Breast epithelium (tissue), 4 donors: Measurements from ENCODE around the gene FOXD1. TPM values are rescaled to one million over a fixed set of nuclear protein-coding genes. Genes with fewer than 3 reads are reported as not detected.

Experiments
- DNase-seq, 2 donors: peaks; one replicate each; pipeline ENCODE4 v3.0.0-alpha.2; 2019; ENCODE audit warnings: low spot score in 2 of 2
- H3K27ac ChIP-seq, 2 donors: fragments of 200-600 bp; sonication (generic) in 1 of 2; one replicate each; pipeline ENCODE4 v1.5.1; 2016 to 2019; ENCODE audit warnings: mild to moderate bottlenecking in 1 of 2
- H3K27me3 ChIP-seq, 2 donors: fragments of 200-600 bp; sonication (generic) in 1 of 2; one replicate each; pipeline versions ENCODE4 v1.5.1 to v1.6.0; 2017 to 2019; ENCODE audit warnings: control low read depth in 1 of 2, mild to moderate bottlenecking in 1 of 2
- H3K36me3 ChIP-seq: fragments of 200-600 bp; one replicate; pipeline ENCODE4 v1.5.1; 2019
- H3K4me1 ChIP-seq, 2 donors: fragments of 200-600 bp; sonication (generic); one replicate each; pipeline ENCODE4 v1.5.1; 2016 to 2019; ENCODE audit warnings: control low read depth in 1 of 2
- H3K4me3 ChIP-seq, 3 donors: fragments of 200-600 bp; sonication (generic); 1 replicate in 2 of 3; 2 replicates in 1 of 3; pipeline ENCODE4 v1.5.1; 2016 to 2019; ENCODE audit warnings: mild to moderate bottlenecking in 3 of 3, moderate library complexity in 2 of 3
- H3K9me3 ChIP-seq, 2 donors: fragments of 200-600 bp; sonication (generic) in 1 of 2; one replicate each; pipeline ENCODE4 v1.5.1; 2016 to 2019; ENCODE audit warnings: control low read depth in 1 of 2
- POLR2A ChIP-seq: fragments of 450-650 bp; IDR thresholded peaks from one replicate; pipeline ENCODE4 v1.6.1; 2016; ENCODE audit warnings: antibody characterized with exemption, mild to moderate bottlenecking, moderate library complexity
- POLR2AphosphoS5 ChIP-seq, 3 donors: sonication (generic); formaldehyde crosslinking; IDR thresholded peaks; one replicate each; pipeline ENCODE4 v1.6.1; 2017; ENCODE audit warnings: antibody characterized with exemption in 3 of 3
- intact Hi-C: fragments of 100-400 bp; cut with DNase I; formaldehyde crosslinking; loops from one replicate; pipeline ENCODE4 v1.15.1; 2023; ENCODE audit warnings: low total_unique reads
- total RNA-seq, 3 donors: library from RNA; depleted of rRNA; stranded (reverse); fragments of >200 nt; gene quantifications; one replicate each; pipeline ENCODE4 v1.1.0, GENCODE V29; 2016
- TF ChIP-seq, protein P1 (sequence below), 3 donors: fragments of 450-650 bp; IDR thresholded peaks; one replicate each; pipeline ENCODE4 v1.5.1; 2016 to 2017; ENCODE audit warnings: antibody characterized with exemption in 3 of 3, mild to moderate bottlenecking in 3 of 3, moderate library complexity in 3 of 3

Gene FOXD1
- total RNA-seq, 3 donors from 2014 or later: 0.29 to 0.32 TPM; not detected in 1

- Histone ChIP-seq H3K9me3 (no peaks in the 10 kb centered on the region), H3K4me3 (no peak overlapping the region), H3K36me3 (no peaks in the 10 kb centered on the region), H3K27ac (no peak overlapping the region), H3K27me3 (no peaks in the 10 kb centered on the region), H3K4me1 (no peaks in the 10 kb centered on the region)
- TF ChIP-seq, protein P1, sequence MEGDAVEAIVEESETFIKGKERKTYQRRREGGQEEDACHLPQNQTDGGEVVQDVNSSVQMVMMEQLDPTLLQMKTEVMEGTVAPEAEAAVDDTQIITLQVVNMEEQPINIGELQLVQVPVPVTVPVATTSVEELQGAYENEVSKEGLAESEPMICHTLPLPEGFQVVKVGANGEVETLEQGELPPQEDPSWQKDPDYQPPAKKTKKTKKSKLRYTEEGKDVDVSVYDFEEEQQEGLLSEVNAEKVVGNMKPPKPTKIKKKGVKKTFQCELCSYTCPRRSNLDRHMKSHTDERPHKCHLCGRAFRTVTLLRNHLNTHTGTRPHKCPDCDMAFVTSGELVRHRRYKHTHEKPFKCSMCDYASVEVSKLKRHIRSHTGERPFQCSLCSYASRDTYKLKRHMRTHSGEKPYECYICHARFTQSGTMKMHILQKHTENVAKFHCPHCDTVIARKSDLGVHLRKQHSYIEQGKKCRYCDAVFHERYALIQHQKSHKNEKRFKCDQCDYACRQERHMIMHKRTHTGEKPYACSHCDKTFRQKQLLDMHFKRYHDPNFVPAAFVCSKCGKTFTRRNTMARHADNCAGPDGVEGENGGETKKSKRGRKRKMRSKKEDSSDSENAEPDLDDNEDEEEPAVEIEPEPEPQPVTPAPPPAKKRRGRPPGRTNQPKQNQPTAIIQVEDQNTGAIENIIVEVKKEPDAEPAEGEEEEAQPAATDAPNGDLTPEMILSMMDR (IDR thresholded peaks at IDR 0.05): no peak
- no peak for TF ChIP-seq POLR2A
- no peak for DNase-seq
- intact Hi-C loops: no loop called here
These were observed 37.7 kb upstream of the FOXD1 start for GRCh38 chr5:73486119-73486899.

GRCh38 chr5:73485715-73486114, 37.1 kb upstream of the FOXD1 start:
- no peaks in the 10 kb centered on the region for H3K9me3 ChIP-seq
- intact Hi-C loops: no loop called here
- H3K27ac ChIP-seq: no peak overlapping the region
- no peaks in the 10 kb centered on the region for H3K4me1 ChIP-seq
- TF ChIP-seq POLR2A: no peak
- TF ChIP-seq, protein P1 (IDR thresholded peaks at IDR 0.05): no peak
- no peak for TF ChIP-seq POLR2AphosphoS5 (IDR thresholded peaks at IDR 0.05)
- no peak overlapping the region for H3K4me3 ChIP-seq
- DNase-seq: no peak
- H3K36me3 ChIP-seq: no peaks in the 10 kb centered on the region
- no peaks in the 10 kb centered on the region for H3K27me3 ChIP-seq

DNA sequence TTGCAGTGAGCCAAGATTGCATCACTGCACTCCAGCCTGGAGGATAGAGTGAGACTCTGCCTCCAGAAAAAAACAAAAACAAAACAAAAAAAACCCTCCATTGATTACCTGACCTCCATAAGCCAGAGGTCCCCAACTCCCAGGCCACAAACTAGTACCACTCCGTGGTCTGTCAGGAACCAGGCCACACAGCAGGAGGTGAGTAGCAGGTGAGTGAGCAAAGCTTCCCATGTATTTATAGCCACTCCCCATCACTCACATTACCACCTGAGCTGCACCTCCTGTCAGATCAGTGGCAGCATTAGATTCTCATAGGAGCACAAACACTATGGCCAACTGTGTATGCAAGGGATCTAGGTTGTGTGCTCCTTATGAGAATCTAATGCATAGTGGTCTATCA, 35.9 kb upstream of the FOXD1 start:
- no peaks in the 10 kb centered on the region for H3K36me3 ChIP-seq
- no peak overlapping the region for H3K27ac ChIP-seq
- intact Hi-C loops: no loop called here
- no peaks in the 10 kb centered on the region for H3K4me1 ChIP-seq
- TF ChIP-seq POLR2A: no peak
- no peak for TF ChIP-seq POLR2AphosphoS5 (IDR thresholded peaks at IDR 0.05)
- TF ChIP-seq, protein P1 (IDR thresholded peaks at IDR 0.05): no peak
- no peak overlapping the region for H3K4me3 ChIP-seq
- no peak for DNase-seq
- no peaks in the 10 kb centered on the region for H3K9me3 ChIP-seq
- no peaks in the 10 kb centered on the region for H3K27me3 ChIP-seq

- H3K27me3 ChIP-seq: no peaks in the 10 kb centered on the region
- intact Hi-C loops: no loop called here
- no peak for DNase-seq
- no peaks in the 10 kb centered on the region for H3K4me1 ChIP-seq
- no peaks in the 10 kb centered on the region for H3K9me3 ChIP-seq
- no peak overlapping the region for H3K27ac ChIP-seq
- H3K36me3 ChIP-seq: no peaks in the 10 kb centered on the region
- H3K4me3 ChIP-seq: no peak overlapping the region
- TF ChIP-seq, protein P1 (IDR thresholded peaks at IDR 0.05): no peak
- no peak for TF ChIP-seq POLR2AphosphoS5 (IDR thresholded peaks at IDR 0.05)
- TF ChIP-seq POLR2A: no peak
These were observed 35.1 kb upstream of the FOXD1 start for GRCh38 chr5:73483676-73484075.

- Histone ChIP-seq H3K4me1 (no peaks in the 10 kb centered on the region), H3K36me3 (no peaks in the 10 kb centered on the region), H3K4me3 (no peak overlapping the region), H3K27me3 (no peaks in the 10 kb centered on the region), H3K27ac (no peak overlapping the region), H3K9me3 (no peaks in the 10 kb centered on the region)
- intact Hi-C loops: no loop called here
- no peak for TF ChIP-seq POLR2AphosphoS5 (IDR thresholded peaks at IDR 0.05)
- no peak for DNase-seq
These were observed 34.0 kb upstream of the FOXD1 start for GRCh38 chr5:73482383-73483136.
